Osteocyte (in vitro differentiated cells): Measurements from ENCODE around the gene SPOCD1. TPM values are rescaled to one million over a fixed set of nuclear protein-coding genes. Genes with fewer than 3 reads are reported as not detected.

Experiments used
- DNase-seq: peaks from one replicate; pipeline ENCODE4 v3.0.0; 2021; ENCODE audit warnings: mixed read lengths; ENCODE audit not compliant: unreplicated experiment; ENCODE audit errors: extremely low spot score
- H3K27ac Mint-ChIP-seq: one replicate; pipeline ENCODE4 v1.8.0; 2021; ENCODE audit warnings: mild to moderate bottlenecking, mixed read lengths; ENCODE audit not compliant: unreplicated experiment
- H3K27me3 Mint-ChIP-seq: one replicate; pipeline ENCODE4 v1.8.0; 2021; ENCODE audit warnings: mixed read lengths; ENCODE audit not compliant: unreplicated experiment
- H3K36me3 Mint-ChIP-seq: one replicate; pipeline ENCODE4 v1.8.0; 2021; ENCODE audit warnings: mixed read lengths; ENCODE audit not compliant: unreplicated experiment
- H3K4me1 Mint-ChIP-seq: one replicate; pipeline ENCODE4 v1.8.0; 2021; ENCODE audit warnings: mixed read lengths; ENCODE audit not compliant: unreplicated experiment
- H3K4me3 Mint-ChIP-seq: one replicate; pipeline ENCODE4 v1.8.0; 2021; ENCODE audit warnings: mild to moderate bottlenecking, moderate library complexity, mixed read lengths; ENCODE audit not compliant: unreplicated experiment
- H3K9me3 Mint-ChIP-seq: one replicate; pipeline ENCODE4 v1.8.0; 2021; ENCODE audit warnings: mixed read lengths; ENCODE audit not compliant: unreplicated experiment
- total RNA-seq: library from RNA; stranded (reverse); gene quantifications from 2 replicates; pipeline ENCODE4 v1.2.1, GENCODE V29; 2021
- TF ChIP-seq, protein P1 (sequence below): fragments of 200-600 bp; sonication (generic); IDR thresholded peaks from 2 replicates; pipeline ENCODE4 v1.5.0; 2021; ENCODE audit warnings: antibody characterized with exemption, mild to moderate bottlenecking, moderate library complexity

Gene SPOCD1
- total RNA-seq, 1 donor from 2014 or later, result 0.67 TPM

DNA sequence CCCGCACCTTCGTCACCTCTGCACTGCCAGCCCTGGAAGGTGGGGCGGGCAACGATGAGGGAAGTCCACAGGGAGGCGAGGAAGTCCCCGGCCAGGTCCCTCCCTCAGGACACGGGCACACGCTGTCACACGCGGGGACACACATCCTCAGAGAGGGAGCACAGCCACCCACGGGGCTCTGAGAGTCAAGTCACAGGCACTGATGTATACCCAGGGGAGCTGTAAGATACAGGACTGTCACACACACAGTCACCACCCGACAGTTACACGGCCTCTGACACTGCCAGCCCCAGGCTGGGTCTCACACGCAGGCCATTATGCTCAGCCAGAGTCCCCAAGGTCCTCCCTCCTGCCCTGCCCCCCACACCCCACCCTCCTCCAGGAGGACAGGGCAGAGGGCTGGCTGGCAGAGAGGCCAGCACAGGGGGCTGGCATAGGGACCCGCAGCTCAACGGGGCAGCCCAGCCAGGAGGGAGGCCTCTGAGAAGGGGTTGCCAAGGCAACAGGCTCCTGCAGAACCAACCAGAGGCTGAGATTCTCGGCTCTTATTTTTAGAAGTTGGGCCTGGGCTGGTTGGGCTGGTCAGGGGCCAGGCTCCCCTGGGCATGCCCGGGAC, 34.0 kb downstream of the SPOCD1 start:
- TF ChIP-seq, protein P1, sequence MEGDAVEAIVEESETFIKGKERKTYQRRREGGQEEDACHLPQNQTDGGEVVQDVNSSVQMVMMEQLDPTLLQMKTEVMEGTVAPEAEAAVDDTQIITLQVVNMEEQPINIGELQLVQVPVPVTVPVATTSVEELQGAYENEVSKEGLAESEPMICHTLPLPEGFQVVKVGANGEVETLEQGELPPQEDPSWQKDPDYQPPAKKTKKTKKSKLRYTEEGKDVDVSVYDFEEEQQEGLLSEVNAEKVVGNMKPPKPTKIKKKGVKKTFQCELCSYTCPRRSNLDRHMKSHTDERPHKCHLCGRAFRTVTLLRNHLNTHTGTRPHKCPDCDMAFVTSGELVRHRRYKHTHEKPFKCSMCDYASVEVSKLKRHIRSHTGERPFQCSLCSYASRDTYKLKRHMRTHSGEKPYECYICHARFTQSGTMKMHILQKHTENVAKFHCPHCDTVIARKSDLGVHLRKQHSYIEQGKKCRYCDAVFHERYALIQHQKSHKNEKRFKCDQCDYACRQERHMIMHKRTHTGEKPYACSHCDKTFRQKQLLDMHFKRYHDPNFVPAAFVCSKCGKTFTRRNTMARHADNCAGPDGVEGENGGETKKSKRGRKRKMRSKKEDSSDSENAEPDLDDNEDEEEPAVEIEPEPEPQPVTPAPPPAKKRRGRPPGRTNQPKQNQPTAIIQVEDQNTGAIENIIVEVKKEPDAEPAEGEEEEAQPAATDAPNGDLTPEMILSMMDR, result no peak
- no peak overlapping the region for H3K4me3 Mint-ChIP-seq
- no peaks in the 10 kb centered on the region for H3K36me3 Mint-ChIP-seq
- no peak for DNase-seq
- H3K4me1 Mint-ChIP-seq, result peaks cover 8% of the 10 kb centered on the region
- no peaks in the 10 kb centered on the region for H3K9me3 Mint-ChIP-seq
- no peak overlapping the region for H3K27ac Mint-ChIP-seq
- H3K27me3 Mint-ChIP-seq, result no peaks in the 10 kb centered on the region

GRCh38 chr1:31781138-31781755, 34.6 kb downstream of the SPOCD1 start:
- no peak for DNase-seq
- no peak overlapping the region for H3K27ac Mint-ChIP-seq
- no peaks in the 10 kb centered on the region for H3K9me3 Mint-ChIP-seq
- no peaks in the 10 kb centered on the region for H3K36me3 Mint-ChIP-seq
- H3K27me3 Mint-ChIP-seq, result no peaks in the 10 kb centered on the region
- TF ChIP-seq, protein P1, result no peak
- H3K4me3 Mint-ChIP-seq, result no peak overlapping the region
- H3K4me1 Mint-ChIP-seq, result peaks cover 8% of the 10 kb centered on the region

DNA sequence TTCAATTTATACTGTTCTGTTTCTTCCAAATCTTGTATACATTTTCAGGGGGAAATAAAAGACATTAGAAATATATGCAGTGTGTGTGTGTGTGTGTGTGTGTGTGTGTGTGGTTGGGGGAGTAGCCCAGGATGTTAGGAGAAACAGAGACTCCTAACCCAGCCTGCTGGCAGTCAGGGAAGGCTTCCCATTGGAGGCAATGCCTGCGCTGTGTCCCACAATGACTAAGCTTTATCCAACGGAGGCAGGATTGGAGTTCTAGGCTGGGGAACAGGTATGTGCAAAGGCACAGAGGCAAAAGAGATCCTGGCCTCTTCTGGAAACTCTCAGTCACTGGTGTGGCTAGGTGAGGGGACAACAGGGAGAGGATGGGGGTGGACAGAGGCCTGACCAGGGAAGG, 35.2 kb downstream of the SPOCD1 start:
- Mint-ChIP-seq H3K27ac (no peak overlapping the region), H3K4me3 (no peak overlapping the region), H3K4me1 (peaks cover 8% of the 10 kb centered on the region), H3K9me3 (no peaks in the 10 kb centered on the region), H3K27me3 (no peaks in the 10 kb centered on the region), H3K36me3 (no peaks in the 10 kb centered on the region)
- TF ChIP-seq, protein P1, result no peak
- no peak for DNase-seq

DNA sequence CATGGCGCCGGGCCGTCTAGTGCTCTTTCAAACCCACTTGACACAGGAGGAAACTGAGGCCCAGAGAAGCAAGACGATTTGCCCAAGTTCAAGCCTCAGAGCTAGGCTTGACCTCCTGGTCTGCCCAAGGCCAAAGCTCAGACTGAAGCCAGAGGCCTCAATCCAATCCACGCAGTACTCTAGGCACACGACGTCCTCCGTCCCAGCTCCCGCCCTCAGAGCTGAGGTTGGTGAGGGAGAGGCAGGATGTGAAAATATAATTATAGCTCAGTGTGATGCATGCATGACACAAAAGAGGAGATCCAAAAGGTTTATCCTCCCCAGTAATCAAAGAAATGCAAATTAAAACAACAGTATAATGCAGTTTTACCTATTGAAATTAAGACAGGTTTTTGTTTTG, 36.1 kb downstream of the SPOCD1 start:
- H3K36me3 Mint-ChIP-seq, result no peaks in the 10 kb centered on the region
- no peak for DNase-seq
- TF ChIP-seq, protein P1, result no peak
- H3K4me3 Mint-ChIP-seq, result no peak overlapping the region
- H3K27ac Mint-ChIP-seq, result no peak overlapping the region
- peaks cover 8% of the 10 kb centered on the region for H3K4me1 Mint-ChIP-seq
- H3K9me3 Mint-ChIP-seq, result no peaks in the 10 kb centered on the region
- H3K27me3 Mint-ChIP-seq, result peaks cover 4% of the 10 kb centered on the region

DNA sequence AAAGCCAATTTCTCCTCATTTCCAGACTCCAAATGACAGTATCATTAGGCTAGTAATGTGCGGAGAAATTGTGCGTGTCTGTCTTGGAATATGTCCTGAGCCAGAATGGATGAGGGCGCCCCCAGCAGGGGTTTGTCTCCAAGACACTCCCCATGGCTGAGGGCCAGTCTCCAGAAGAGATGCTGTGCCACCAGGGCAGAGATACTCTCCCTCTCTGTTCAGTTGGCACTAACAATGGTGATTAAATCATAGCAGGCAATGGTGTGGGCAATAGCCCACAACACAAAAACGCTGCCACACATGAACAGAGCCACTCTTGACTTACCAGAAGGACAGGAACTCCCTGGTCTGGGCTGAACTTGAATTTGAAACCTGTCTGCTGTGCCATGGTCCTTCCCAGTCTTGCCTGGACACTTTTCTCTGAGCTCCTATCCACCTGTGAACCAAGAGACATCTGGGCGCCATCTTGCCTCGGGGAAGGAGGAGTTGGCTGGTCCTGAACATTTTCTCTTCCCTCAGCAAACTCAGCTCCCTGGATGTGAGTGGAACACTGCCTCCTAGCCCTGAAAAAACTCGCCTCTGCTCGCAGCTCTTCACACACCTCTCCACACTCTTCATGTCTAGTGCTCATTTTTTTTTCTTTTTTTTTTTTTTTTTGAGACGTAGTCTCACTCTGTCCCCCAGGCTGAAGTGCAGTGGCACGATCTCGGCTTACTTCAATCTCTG, 36.9 kb downstream of the SPOCD1 start:
- no peak for DNase-seq
- Mint-ChIP-seq H3K36me3 (no peaks in the 10 kb centered on the region), H3K4me1 (peaks cover 8% of the 10 kb centered on the region), H3K9me3 (no peaks in the 10 kb centered on the region), H3K27ac (no peak overlapping the region), H3K27me3 (peaks cover 11% of the 10 kb centered on the region), H3K4me3 (no peak overlapping the region)
- TF ChIP-seq, protein P1, result no peak
